Endothelial cell of umbilical vein (primary cell): ENCODE results near the gene TMEM40. TPM values are rescaled to one million over a fixed set of nuclear protein-coding genes. Genes with fewer than 3 reads are reported as not detected.

Source experiments
- BruUV-seq: library from RNA; stranded (reverse); fragments of 400-500 nt; replicated peaks from 2 replicates; lab custom pipeline; 2021; lab: Mats Ljungman, UMichigan
- CTCF ChIA-PET: fragments of 300-600, 350-600 bp; sonication (Branson Sonifier 250); formaldehyde crosslinking; loops from one replicate; lab custom pipeline; 2021; ENCODE audit warnings: antibody characterized with exemption, inconsistent platforms; lab: Charles Lee
- POLR2A ChIA-PET: fragments of 300-600, 350-600 bp; sonication (Branson Sonifier 250); formaldehyde crosslinking; loops from one replicate; lab custom pipeline; 2021; ENCODE audit warnings: antibody characterized with exemption, inconsistent platforms; lab: Charles Lee
- DNase-seq: peaks from one replicate; pipeline ENCODE4 v3.0.0-alpha.2; 2011; ENCODE audit warnings: low read depth, low spot score
- FAIRE-seq: peaks from 2 replicates; lab custom pipeline; 2011; peaks lifted over from hg19 to GRCh38; lab: Jason Lieb, UNC
- H2AFZ ChIP-seq: 2 replicates; pipeline ENCODE4 v1.6.0; 2012; ENCODE audit warnings: low read depth, low read length, control low read depth, inconsistent platforms
- H3K27ac ChIP-seq: 2 replicates; pipeline ENCODE4 v1.5.1; 2011; ENCODE audit warnings: low read depth, mild to moderate bottlenecking, control low read depth, low read length, moderate library complexity; ENCODE audit not compliant: insufficient read depth
- H3K27me3 ChIP-seq, 2 experiments: 2 replicates each; pipeline versions ENCODE4 v1.6.0 to v1.6.1; 2011; ENCODE audit warnings: low read length in 2 of 2, mixed read lengths in 1 of 2; ENCODE audit not compliant: control insufficient read depth in 2 of 2, insufficient read depth in 2 of 2
- H3K36me3 ChIP-seq, 2 experiments: 2 replicates in 1 of 2; 3 replicates in 1 of 2; pipeline ENCODE4 v1.5.1; 2011; ENCODE audit warnings: low read length in 2 of 2, mild to moderate bottlenecking in 1 of 2, moderate library complexity in 1 of 2; ENCODE audit not compliant: control insufficient read depth in 2 of 2, insufficient read depth in 2 of 2; ENCODE audit errors: extremely low read depth in 1 of 2
- H3K4me1 ChIP-seq: 3 replicates; pipeline ENCODE4 v1.5.1; 2011; ENCODE audit warnings: mild to moderate bottlenecking, low read length; ENCODE audit not compliant: control insufficient read depth, insufficient read depth; ENCODE audit errors: extremely low read depth
- H3K4me2 ChIP-seq: 2 replicates; pipeline ENCODE4 v1.6.1; 2011; ENCODE audit warnings: low read length, control low read depth, mixed read lengths; ENCODE audit not compliant: insufficient read depth
- H3K4me3 ChIP-seq, 3 experiments: fragments of 200-600 bp in 1 of 3; sonication (generic), shearing (Covaris generic) in 1 of 3; replicated peaks in 1 of 3; 2 replicates each; pipeline ENCODE4 v1.5.1; 2011 to 2016; ENCODE audit warnings: control low read depth in 3 of 3, low read length in 3 of 3, mild to moderate bottlenecking in 2 of 3, inconsistent platforms in 1 of 3, low read depth in 1 of 3, moderate library complexity in 1 of 3; ENCODE audit not compliant: insufficient read depth in 1 of 3
- H3K79me2 ChIP-seq: 2 replicates; pipeline ENCODE4 v1.6.0; 2012; ENCODE audit warnings: low read length, inconsistent platforms; ENCODE audit not compliant: control insufficient read depth, insufficient read depth
- H3K9ac ChIP-seq: replicated peaks from 2 replicates; pipeline ENCODE3; 2011; ENCODE audit warnings: low read length, control low read depth; ENCODE audit not compliant: insufficient read depth; ENCODE audit errors: extremely low read depth
- H3K9me1 ChIP-seq: replicated peaks from 3 replicates; pipeline ENCODE4 v1.6.0; 2011; ENCODE audit warnings: mild to moderate bottlenecking, low read length; ENCODE audit not compliant: control insufficient read depth, insufficient read depth; ENCODE audit errors: extremely low read depth
- H3K9me3 ChIP-seq: replicated peaks from 2 replicates; pipeline ENCODE4 v1.5.1; 2012; ENCODE audit warnings: low read length, inconsistent platforms; ENCODE audit not compliant: control insufficient read depth, insufficient read depth
- H4K20me1 ChIP-seq: replicated peaks from 2 replicates; pipeline ENCODE3; 2011; ENCODE audit warnings: mild to moderate bottlenecking, low read length; ENCODE audit not compliant: control insufficient read depth, insufficient read depth; ENCODE audit errors: extremely low read depth
- CTCF ChIP-seq, 2 donors: IDR thresholded peaks; 1 replicate in 1 of 2; 2 replicates in 1 of 2; pipeline ENCODE4 v1.5.1; 2011; ENCODE audit warnings: low read length in 2 of 2, mild to moderate bottlenecking in 2 of 2, moderate library complexity in 2 of 2, control low read depth in 1 of 2, inconsistent platforms in 1 of 2, low read depth in 1 of 2; ENCODE audit not compliant: insufficient read depth in 1 of 2; ENCODE audit errors: extremely low read depth in 1 of 2
- EZH2 ChIP-seq: IDR thresholded peaks from 2 replicates; pipeline ENCODE4 v1.6.1; 2012; ENCODE audit warnings: borderline replicate concordance, low read depth, mild to moderate bottlenecking, moderate library complexity, low read length, inconsistent platforms; ENCODE audit not compliant: severe bottlenecking
- FOS ChIP-seq: IDR thresholded peaks from 2 replicates; pipeline ENCODE4 v1.6.1; 2011; ENCODE audit warnings: mild to moderate bottlenecking, low read length, moderate library complexity, borderline replicate concordance; ENCODE audit not compliant: insufficient read depth
- GATA2 ChIP-seq: IDR thresholded peaks from 2 replicates; pipeline ENCODE4 v1.7.0; 2011; ENCODE audit warnings: low read depth, mild to moderate bottlenecking, moderate library complexity, mixed read lengths, low read length; ENCODE audit not compliant: insufficient read length, insufficient read depth
- JUN ChIP-seq: IDR thresholded peaks from 2 replicates; pipeline ENCODE4 v1.6.1; 2011; ENCODE audit warnings: borderline replicate concordance, low read depth; ENCODE audit not compliant: insufficient read length, insufficient read depth
- MAX ChIP-seq: IDR thresholded peaks from 2 replicates; pipeline ENCODE4 v1.6.1; 2011; ENCODE audit not compliant: insufficient read depth, insufficient read length
- MYC ChIP-seq: IDR thresholded peaks from one replicate; pipeline ENCODE4 v1.6.1; 2011; ENCODE audit warnings: mild to moderate bottlenecking, low read depth, low read length
- POLR2A ChIP-seq: IDR thresholded peaks from 2 replicates; pipeline ENCODE4 v1.6.1; 2012; ENCODE audit warnings: low read depth, mild to moderate bottlenecking, control low read depth, low read length
- POLR2AphosphoS5 ChIP-seq: IDR thresholded peaks from 2 replicates; pipeline ENCODE4 v1.6.1; 2012; ENCODE audit warnings: low read depth, mild to moderate bottlenecking, control low read depth, low read length, moderate library complexity; ENCODE audit not compliant: insufficient read depth
- dilution Hi-C: fragments of 300-500 bp; cut with MboI; formaldehyde crosslinking; loops from one replicate; pipeline ENCODE4 v1.15.0; 2019; ENCODE audit warnings: low sequenced_read_pairs; ENCODE audit not compliant: extremely low pct_ligation_motif_present
- intact Hi-C: fragments of 100-400 bp; cut with micrococcal nuclease; formaldehyde crosslinking; loops from one replicate; pipeline ENCODE4 v1.10.0; 2022
- polyA plus RNA-seq, 4 experiments: library from polyadenylated mRNA; depleted of rRNA in 3 of 4; stranded (reverse) in 3 of 4; unstranded in 1 of 4; fragments of >200 nt; gene quantifications; 2 replicates each; pipeline versions ENCODE4 v1.2.1 to v1.2.3, GENCODE V29; 2011 to 2012; ENCODE audit warnings: missing spikeins in 1 of 4
- total RNA-seq: library from RNA; stranded (reverse); gene quantifications from 2 replicates; pipeline ENCODE4 v1.2.3, GENCODE V29; 2021

Gene TMEM40
- total and polyA plus RNA-seq, 2 donors (not counting 3 experiments of a cell fraction or from before 2014, with no cell fraction given), result not detected

GRCh38 chr3:12727937-12728336 is 31.1 kb downstream of the TMEM40 start:
- H3K4me1 ChIP-seq, result no peaks in the 10 kb centered on the region
- dilution Hi-C loops (no loop called here), intact Hi-C loops (no loop called here)
- no peak overlapping the region for H3K4me2 ChIP-seq
- H2AFZ ChIP-seq, result no peak overlapping the region
- CTCF ChIA-PET, result interaction anchor here (2.7 kb wide), 1 partner anchor 8 kb away, joined by 10 read pairs; no protein-coding TSS in a partner anchor
- H4K20me1 ChIP-seq, result no peaks in the 10 kb centered on the region
- POLR2A ChIA-PET, result no interaction called here
- H3K4me3 ChIP-seq, result no peak overlapping the region
- H3K27me3 ChIP-seq, result peaks cover 0 to 1% of the 10 kb centered on the region in 2 experiments
- FAIRE-seq, result no peak
- no peaks in the 10 kb centered on the region for H3K79me2 ChIP-seq
- no peak overlapping the region for H3K27ac ChIP-seq
- no peaks in the 10 kb centered on the region for H3K9me1 ChIP-seq
- TF ChIP-seq GATA2 (no peak), POLR2AphosphoS5 (no peak), JUN (no peak), MAX (no peak), EZH2 (no peak), MYC (no peak), CTCF (IDR thresholded peaks at IDR 0.05; ENCODE audit: extremely low read depth in 1 of 2, insufficient read depth in 1 of 2, low read depth in 1 of 2, low read length in 2 of 2) (no peak), POLR2A (no peak), FOS (no peak)
- DNase-seq, result no peak
- H3K9ac ChIP-seq, result no peak overlapping the region
- H3K36me3 ChIP-seq, result no peaks in the 10 kb centered on the region
- H3K9me3 ChIP-seq, result no peaks in the 10 kb centered on the region
- no TSS peak for BruUV-seq
